Measurements from ENCODE around the gene SMARCC1. TPM values are rescaled to one million over a fixed set of nuclear protein-coding genes. Genes with fewer than 3 reads are reported as not detected.

The SMARCC1 gene
- total RNA-seq, 1 experiment from 2014 or later: 168 TPM

GRCh38 chr3:47747558-47747957 is 34.1 kb downstream of the SMARCC1 start:
- intact Hi-C loops (cut with micrococcal nuclease): no loop called here
- ChIA-PET RAD21 (ENCODE audit: low non-redundant PET in 1 of 2, low total read pairs in 2 of 2, uncharacterized antibody in 2 of 2, unreplicated experiment in 2 of 2) (no interaction called here), CTCF (no interaction called here), POLR2A (no interaction called here)
- peaks cover 99% of the 10 kb centered on the region for H3K79me2 ChIP-seq (ENCODE audit: insufficient read depth, low read length)
- TF ChIP-seq CEBPB (IDR thresholded peaks at IDR 0.05; ENCODE audit: low read depth) (no peak), FOSL1 (IDR thresholded peaks at IDR 0.05; ENCODE audit: low read depth) (no peak), ELF1 (IDR thresholded peaks at IDR 0.05; ENCODE audit: borderline replicate concordance, low read depth) (no peak), CBX3 (IDR thresholded peaks at IDR 0.05; ENCODE audit: low read depth) (no peak)
- H3K4me3 ChIP-seq (replicated peaks in 1 of 2; ENCODE audit: low read depth in 1 of 2, low read length in 2 of 2): no peak overlapping the region
- no peak overlapping the region for H2AFZ ChIP-seq (ENCODE audit: low read depth, low read length, poor library complexity, severe bottlenecking)
- H3K36me3 ChIP-seq (ENCODE audit: control insufficient read depth in 1 of 2, insufficient read depth in 2 of 2, low read length in 2 of 2): peaks cover 4 to 8% of the 10 kb centered on the region in 2 experiments; a peak in 3 of 4 replicates
- no peaks in the 10 kb centered on the region for H3K9me3 ChIP-seq (ENCODE audit: control insufficient read depth in 1 of 2, insufficient read depth in 1 of 2, low read depth in 1 of 2, low read length in 2 of 2)
- peaks cover 0 to 6% of the 10 kb centered on the region in 2 experiments; a peak in 1 of 4 replicates for H3K4me1 ChIP-seq (ENCODE audit: control insufficient read depth in 1 of 2, insufficient read depth in 2 of 2, low read length in 2 of 2)
- ATAC-seq (no peak), DNase-seq (ENCODE audit: low read depth, low spot score) (no peak)
- no peaks in the 10 kb centered on the region for H3K9me2 ChIP-seq (ENCODE audit: insufficient read depth)
- no peak overlapping the region for H3K27ac ChIP-seq (ENCODE audit: low read depth, low read length)
- no peak overlapping the region for H3K4me2 ChIP-seq (ENCODE audit: low read length)
- H3K9ac ChIP-seq (ENCODE audit: low read length): no peak overlapping the region
- peaks cover 3% of the 10 kb centered on the region; the same call in 1 of the 2 replicates for H4K20me1 ChIP-seq (ENCODE audit: insufficient read depth)
- BruUV-seq (replicated peaks): no TSS peak
- no peaks in the 10 kb centered on the region for H3K27me3 ChIP-seq (ENCODE audit: insufficient read depth, low read length)

GRCh38 chr3:47746264-47746663 is 35.4 kb downstream of the SMARCC1 start:
- H3K4me2 ChIP-seq (ENCODE audit: low read length): no peak overlapping the region
- DNase-seq (ENCODE audit: low read depth, low spot score) (no peak), ATAC-seq (no peak)
- H3K9me3 ChIP-seq (ENCODE audit: control insufficient read depth in 1 of 2, insufficient read depth in 1 of 2, low read depth in 1 of 2, low read length in 2 of 2): no peaks in the 10 kb centered on the region
- no peaks in the 10 kb centered on the region for H3K27me3 ChIP-seq (ENCODE audit: insufficient read depth, low read length)
- CTCF ChIA-PET: no interaction called here
- H3K27ac ChIP-seq (ENCODE audit: low read depth, low read length): no peak overlapping the region
- no peak overlapping the region for H2AFZ ChIP-seq (ENCODE audit: low read depth, low read length, poor library complexity, severe bottlenecking)
- peaks cover 99% of the 10 kb centered on the region for H3K79me2 ChIP-seq (ENCODE audit: insufficient read depth, low read length)
- POLR2A ChIA-PET: no interaction called here
- H3K9ac ChIP-seq (ENCODE audit: low read length): no peak overlapping the region
- peaks cover 9% of the 10 kb centered on the region; the same call in 1 of the 2 replicates for H4K20me1 ChIP-seq (ENCODE audit: insufficient read depth)
- no peak overlapping the region for H3K4me3 ChIP-seq (replicated peaks in 1 of 2; ENCODE audit: low read depth in 1 of 2, low read length in 2 of 2)
- intact Hi-C loops (cut with micrococcal nuclease): no loop called here
- peaks cover 4 to 8% of the 10 kb centered on the region in 2 experiments; a peak in 3 of 4 replicates for H3K36me3 ChIP-seq (ENCODE audit: control insufficient read depth in 1 of 2, insufficient read depth in 2 of 2, low read length in 2 of 2)
- no TSS peak for BruUV-seq (replicated peaks)
- peaks cover 0 to 6% of the 10 kb centered on the region in 2 experiments; a peak in 1 of 4 replicates for H3K4me1 ChIP-seq (ENCODE audit: control insufficient read depth in 1 of 2, insufficient read depth in 2 of 2, low read length in 2 of 2)
- no peaks in the 10 kb centered on the region for H3K9me2 ChIP-seq (ENCODE audit: insufficient read depth)
- RAD21 ChIA-PET (ENCODE audit: low non-redundant PET in 1 of 2, low total read pairs in 2 of 2, uncharacterized antibody in 2 of 2, unreplicated experiment in 2 of 2): no interaction called here
- TF ChIP-seq EGR1 (IDR thresholded peaks at IDR 0.05; ENCODE audit: low read depth): no peak
- no peak for TF ChIP-seq ATF3 (IDR thresholded peaks at IDR 0.05)
- no peak for TF ChIP-seq RAD21 (IDR thresholded peaks at IDR 0.05; ENCODE audit: low read depth)
- no peak for TF ChIP-seq MAX (IDR thresholded peaks at IDR 0.05)
- TF ChIP-seq ZBTB33 (IDR thresholded peaks at IDR 0.05; ENCODE audit: extremely low read depth, insufficient replicate concordance, low read length): no peak
- no peak for TF ChIP-seq SRF (IDR thresholded peaks at IDR 0.05; ENCODE audit: low read depth)
- TF ChIP-seq FOSL1 (IDR thresholded peaks at IDR 0.05; ENCODE audit: low read depth): no peak
- no peak for TF ChIP-seq CBX3 (IDR thresholded peaks at IDR 0.05; ENCODE audit: low read depth)
- TF ChIP-seq POLR2A (IDR thresholded peaks at IDR 0.05; ENCODE audit: borderline replicate concordance, extremely low read depth, insufficient read depth, insufficient read length): no peak
- no peak for TF ChIP-seq SP1 (IDR thresholded peaks at IDR 0.05; ENCODE audit: low read depth)
- TF ChIP-seq REST (IDR thresholded peaks at IDR 0.05; ENCODE audit: low read depth): no peak
- TF ChIP-seq SIN3A (IDR thresholded peaks at IDR 0.05; ENCODE audit: low read depth): no peak
